GM19467 (cell line): ENCODE measurements around the gene CXorf58.
"Not testable (repeated sequence)": the region's sequence is repeated elsewhere in the genome, so short reads cannot be mapped to it uniquely, and the experiment has no call there.

Experiments used
- ATAC-seq: cut with Tn5 transposase; IDR thresholded peaks from one replicate; pipeline ENCODE4 v1.9.1; 2021; ENCODE audit warnings: mild to moderate bottlenecking, moderate library complexity; ENCODE audit not compliant: unreplicated experiment

CXorf58 gene

DNA sequence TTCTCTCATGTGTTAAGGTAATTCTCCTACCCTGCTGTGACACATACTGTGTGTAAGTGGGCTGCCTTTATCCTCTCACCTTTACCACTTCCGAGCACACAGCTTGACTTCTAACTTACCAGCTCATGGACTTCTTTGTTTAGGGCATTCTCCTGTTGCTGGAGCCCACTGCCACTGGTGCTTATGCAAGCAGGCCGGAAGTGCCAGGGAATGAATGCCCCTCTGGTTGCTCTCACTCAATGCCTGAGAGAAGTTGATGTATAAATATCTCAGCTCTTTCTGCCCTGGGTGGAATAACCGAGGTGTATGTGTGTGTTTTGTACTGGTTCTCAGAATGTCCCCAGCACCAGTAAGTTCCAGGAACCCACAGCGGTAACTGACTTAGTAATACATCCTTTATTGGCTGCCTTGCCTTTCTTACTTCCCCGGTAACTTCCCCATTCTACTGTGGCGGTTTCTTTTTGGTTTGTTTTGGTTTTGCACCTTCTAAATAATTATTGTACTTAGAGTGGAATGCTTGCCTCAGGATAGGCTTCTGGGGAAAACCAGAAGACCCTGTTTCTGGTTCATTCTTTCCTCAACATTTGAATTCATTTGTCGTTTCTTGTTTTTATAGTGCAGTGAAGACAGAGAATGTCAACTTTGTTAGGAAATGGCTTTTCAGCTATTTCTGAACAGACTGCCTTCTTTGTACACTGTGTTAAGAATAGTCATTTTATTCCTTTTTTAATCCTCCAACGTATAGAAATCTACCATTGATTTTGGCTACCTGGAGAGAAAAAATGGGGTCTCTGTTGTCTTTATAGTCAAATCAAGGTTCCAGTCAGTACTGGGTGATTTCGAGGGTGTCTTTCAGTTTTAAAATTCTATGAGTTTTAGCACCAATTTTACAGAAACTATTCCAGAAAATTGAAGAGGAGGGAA lies 45.4 kb downstream of the CXorf58 start:
- ATAC-seq = peak; percentile 93

DNA sequence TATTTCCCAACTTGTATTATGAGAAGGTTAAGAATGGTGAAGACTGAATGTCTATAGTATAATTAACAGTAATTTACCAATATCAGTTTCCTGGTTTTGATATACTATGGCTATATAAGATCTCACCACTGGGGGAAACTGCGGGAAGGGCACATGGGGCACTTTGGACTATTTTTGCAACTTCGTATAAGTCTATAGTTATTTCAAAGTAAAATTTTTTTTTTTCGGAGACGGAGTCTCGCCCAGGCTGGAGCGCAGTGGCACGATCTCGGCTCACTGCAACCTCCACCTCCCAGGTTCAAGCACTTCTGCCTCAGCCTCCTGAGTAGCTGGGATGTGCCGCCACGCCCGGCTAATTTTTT lies 46.1 kb downstream of the CXorf58 start:
- no peak for ATAC-seq

DNA sequence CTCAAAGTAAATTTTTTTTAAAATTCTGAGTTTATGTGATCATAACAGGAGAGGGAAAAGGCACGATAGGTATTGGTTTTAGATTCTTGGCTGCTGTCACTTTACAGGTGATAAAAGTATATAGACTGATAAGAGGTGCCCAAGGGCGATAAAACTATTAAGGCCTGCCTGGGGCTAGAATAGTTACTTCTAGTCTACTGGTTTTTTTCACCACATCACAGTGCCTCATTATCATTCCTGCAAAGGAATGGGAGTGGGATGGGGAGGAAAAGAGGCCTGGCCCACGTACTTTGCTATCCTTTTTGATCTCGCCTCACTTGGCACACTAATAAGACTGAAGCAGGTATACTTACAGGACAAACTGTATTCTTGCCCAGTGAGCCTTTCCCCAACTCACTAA lies 46.6 kb downstream of the CXorf58 start:
- no peak for ATAC-seq

DNA sequence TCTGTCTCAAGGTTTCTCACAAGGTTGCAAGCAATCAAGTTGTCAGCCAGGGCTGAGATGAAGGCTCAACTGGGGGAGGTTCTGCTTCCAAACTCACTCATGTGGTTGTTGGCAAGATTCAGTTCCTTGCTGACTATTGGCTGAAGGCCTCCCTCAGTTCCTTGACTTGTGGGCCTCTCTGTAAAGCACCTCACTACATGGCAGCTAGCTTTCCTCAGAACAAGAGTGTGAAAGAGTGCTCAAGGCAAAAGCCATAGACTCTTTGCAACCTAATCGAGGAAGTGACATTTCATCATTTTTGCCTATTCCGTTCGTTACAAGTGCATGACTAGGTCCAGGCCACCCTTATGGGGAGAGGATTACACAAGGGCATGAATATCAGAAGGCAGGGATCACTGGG lies 52.0 kb downstream of the CXorf58 start:
- no peak for ATAC-seq

DNA sequence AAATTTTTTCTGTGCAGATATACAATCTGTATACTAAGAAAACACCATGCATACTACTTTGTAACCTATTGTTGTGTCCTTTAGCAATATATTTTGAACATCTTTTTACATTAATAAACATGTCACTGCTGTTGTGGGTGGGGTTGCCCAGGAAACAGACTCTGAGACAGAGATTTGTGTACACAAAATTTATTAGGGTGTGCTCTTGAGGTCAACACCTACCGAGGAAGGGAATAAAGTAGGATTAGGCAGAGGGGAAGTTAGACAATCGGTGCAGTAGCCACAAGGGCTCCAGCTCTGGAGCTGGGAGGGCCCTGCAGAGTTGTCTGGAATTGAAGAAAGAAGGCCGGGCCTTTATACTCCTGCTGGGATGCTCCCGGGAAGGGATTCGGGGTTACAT lies 56.4 kb downstream of the CXorf58 start:
- ATAC-seq = no peak

DNA sequence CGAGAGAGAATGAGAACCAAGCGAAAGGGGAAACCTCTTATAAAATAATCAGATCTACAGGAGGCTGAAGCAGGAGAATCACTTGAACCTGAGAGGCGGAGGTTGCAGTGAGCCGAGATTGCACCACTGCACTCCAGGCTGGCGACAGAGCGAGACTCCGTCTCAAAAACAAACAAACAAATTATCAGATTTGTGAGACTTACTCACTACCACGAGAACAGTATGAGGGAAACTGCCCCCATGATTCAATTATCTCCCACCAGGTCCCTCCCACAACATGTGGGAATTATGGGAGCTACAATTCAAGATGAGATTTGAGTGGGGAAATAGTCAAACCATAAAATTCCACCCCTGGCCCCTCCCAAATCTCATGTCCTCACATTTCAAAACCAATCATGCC lies 57.8 kb downstream of the CXorf58 start:
- ATAC-seq = not testable (repeated sequence)

DNA sequence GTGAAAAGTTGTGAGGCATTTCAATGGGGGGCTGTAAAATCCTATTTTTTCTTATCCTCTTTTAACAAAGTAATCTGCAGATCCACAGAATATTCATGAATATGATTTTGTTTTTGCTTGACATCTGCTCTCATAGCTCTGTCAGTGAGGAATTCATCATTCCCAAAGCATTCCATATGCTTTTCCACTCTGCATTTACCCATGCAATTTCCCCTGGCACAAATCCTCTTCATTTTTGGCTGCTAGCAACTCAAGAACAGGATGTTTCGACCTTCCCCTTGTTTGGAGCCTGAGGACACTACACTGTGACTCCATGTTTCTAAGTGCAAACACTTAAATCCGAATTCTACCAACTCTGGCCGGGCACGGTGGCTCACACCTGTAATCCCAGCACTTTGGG lies 70.7 kb downstream of the CXorf58 start:
- ATAC-seq = no peak

DNA sequence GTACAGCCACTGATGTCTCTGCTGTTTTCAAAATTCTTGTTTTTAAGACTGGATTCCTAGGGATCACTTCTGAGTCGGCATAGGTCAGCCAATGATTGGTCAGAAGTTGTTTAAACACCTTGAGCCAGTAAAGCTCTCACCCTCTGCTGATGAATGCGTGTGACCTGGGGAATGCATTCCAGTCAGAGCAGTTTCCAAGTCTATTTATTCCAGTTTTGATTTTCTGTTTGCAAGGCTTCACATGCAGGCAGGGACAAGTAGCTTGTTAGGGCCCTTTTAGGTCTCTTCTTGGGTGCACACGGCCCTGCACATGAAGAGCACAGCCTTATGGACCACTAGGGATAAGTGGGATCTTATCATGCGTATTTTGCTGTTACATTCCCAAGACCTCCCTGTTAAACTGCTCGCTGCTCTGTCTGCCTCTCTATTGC lies 72.2 kb downstream of the CXorf58 start:
- ATAC-seq = no peak

DNA sequence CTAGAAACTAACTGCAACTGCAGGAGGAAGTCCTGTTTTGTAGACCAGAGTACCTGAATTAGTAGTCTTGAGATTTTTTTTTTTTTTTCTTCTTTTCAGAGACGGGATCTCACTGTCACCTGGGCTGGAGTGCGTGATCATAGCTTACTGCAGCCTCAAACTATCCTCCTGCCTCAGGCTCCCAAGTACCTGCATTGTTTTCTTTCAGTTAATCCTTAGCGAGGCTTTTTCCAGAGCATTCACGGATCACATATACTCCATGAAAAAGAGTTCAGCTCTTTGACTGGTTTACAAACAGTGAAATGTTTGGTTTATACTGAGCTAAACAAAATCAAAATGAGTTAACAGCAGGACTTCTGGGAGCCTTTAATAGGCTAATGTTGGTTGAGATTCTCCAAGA lies 73.4 kb downstream of the CXorf58 start:
- no peak for ATAC-seq

DNA sequence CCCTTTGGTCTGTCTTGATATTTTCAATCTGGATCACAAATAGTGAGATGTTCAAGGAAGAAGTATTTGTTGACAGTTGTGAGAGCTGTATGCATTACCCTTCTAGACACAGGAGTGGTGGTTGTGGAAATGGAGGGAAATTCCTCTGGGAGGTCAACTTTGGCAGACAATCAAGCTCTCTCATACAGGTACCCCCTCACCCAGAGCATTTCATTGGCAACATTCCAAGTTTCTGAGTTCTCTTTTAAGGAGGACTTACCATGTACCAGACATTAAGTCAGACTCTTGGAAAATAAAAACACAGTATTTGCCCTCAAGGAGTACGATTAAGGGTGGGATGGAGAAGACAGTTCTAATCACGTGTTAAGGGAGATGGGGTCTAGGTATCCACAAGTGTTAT lies 73.9 kb downstream of the CXorf58 start:
- ATAC-seq = no peak

DNA sequence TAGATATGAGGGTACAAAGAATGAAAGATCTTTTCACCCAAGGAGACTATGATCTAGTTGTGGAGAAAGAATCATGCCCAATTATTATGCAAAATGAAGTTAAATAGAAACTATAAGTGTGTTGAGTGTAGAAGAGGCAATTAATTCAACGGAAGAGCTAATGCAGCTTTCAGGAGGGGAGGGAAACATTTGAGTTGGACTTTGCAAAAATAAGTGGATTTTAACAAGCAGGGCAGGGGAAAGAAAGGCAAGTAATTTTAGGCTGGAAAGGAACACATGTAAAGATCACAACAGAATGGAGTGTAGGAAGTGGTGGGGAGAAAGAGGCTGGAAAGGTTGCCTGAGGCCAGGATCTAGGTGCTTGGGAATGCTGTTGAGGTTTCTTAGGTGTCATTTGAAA lies 75.1 kb downstream of the CXorf58 start:
- ATAC-seq = no peak
